MCF 10A (cell line): ENCODE results near the gene ITGA11. TPM values are rescaled to one million over a fixed set of nuclear protein-coding genes. Genes with fewer than 3 reads are reported as not detected.

Experiments used
- BruUV-seq: library from RNA; stranded (reverse); fragments of 400-500 nt; replicated peaks from 2 replicates; lab custom pipeline; 2021; lab: Mats Ljungman, UMichigan
- CTCF ChIA-PET: fragments of 300-600 bp; sonication (Branson Sonifier 250); formaldehyde crosslinking; extraction: SDS; loops from one replicate; lab custom pipeline; 2021; ENCODE audit warnings: antibody characterized with exemption, inconsistent platforms; lab: Yijun Ruan, JAX
- POLR2A ChIA-PET: fragments of 300-600, 350-650 bp; sonication (Branson Sonifier 250); formaldehyde crosslinking; extraction: SDS; loops from one replicate; lab custom pipeline; 2020; ENCODE audit warnings: antibody characterized with exemption, inconsistent platforms; lab: Yijun Ruan, JAX
- DNase-seq: peaks from one replicate; pipeline ENCODE4 v3.0.0-alpha.2; 2018; ENCODE audit not compliant: unreplicated experiment
- H3K27ac Mint-ChIP-seq: one replicate; pipeline ENCODE4 v1.8.0; 2022; ENCODE audit warnings: mild to moderate bottlenecking, low read depth, mixed read lengths; ENCODE audit not compliant: unreplicated experiment
- H3K27me3 Mint-ChIP-seq: one replicate; pipeline ENCODE4 v1.8.0; 2022; ENCODE audit warnings: mixed read lengths; ENCODE audit not compliant: insufficient read depth, unreplicated experiment
- H3K36me3 Mint-ChIP-seq: one replicate; pipeline ENCODE4 v1.8.0; 2022; ENCODE audit warnings: mild to moderate bottlenecking, moderate library complexity, mixed read lengths; ENCODE audit not compliant: insufficient read depth, unreplicated experiment
- H3K4me1 Mint-ChIP-seq: one replicate; pipeline ENCODE4 v1.8.0; 2022; ENCODE audit warnings: mixed read lengths; ENCODE audit not compliant: insufficient read depth, unreplicated experiment
- H3K4me3 Mint-ChIP-seq: one replicate; pipeline ENCODE4 v1.8.0; 2022; ENCODE audit warnings: mild to moderate bottlenecking, moderate library complexity, mixed read lengths; ENCODE audit not compliant: unreplicated experiment
- H3K9me3 Mint-ChIP-seq: one replicate; pipeline ENCODE4 v1.8.0; 2022; ENCODE audit warnings: mixed read lengths; ENCODE audit not compliant: unreplicated experiment
- CTCF ChIP-seq: fragments of 200-600 bp; IDR thresholded peaks from one replicate; pipeline ENCODE4 v1.8.0; 2022; ENCODE audit warnings: antibody characterized with exemption, mild to moderate bottlenecking; ENCODE audit not compliant: unreplicated experiment
- intact Hi-C: fragments of 100-400 bp; cut with micrococcal nuclease; formaldehyde crosslinking; loops from 2 replicates; pipeline ENCODE4 v1.14.1; 2022
- total RNA-seq: library from RNA; stranded (reverse); gene quantifications from 2 replicates; pipeline ENCODE4 v1.2.3, GENCODE V29; 2022

The ITGA11 gene
- total RNA-seq, 1 experiment from 2014 or later, result 0.19 TPM

GRCh38 chr15:68405378-68406250, 26.3 kb downstream of the ITGA11 start:
- ChIA-PET POLR2A (no interaction called here), CTCF (no interaction called here)
- no peaks in the 10 kb centered on the region for H3K36me3 Mint-ChIP-seq
- intact Hi-C loops, result no loop called here
- peaks cover 7% of the 10 kb centered on the region for H3K9me3 Mint-ChIP-seq
- no peak overlapping the region for H3K27ac Mint-ChIP-seq
- no peak for DNase-seq
- H3K4me3 Mint-ChIP-seq, result no peak overlapping the region
- BruUV-seq, result no TSS peak
- no peaks in the 10 kb centered on the region for H3K4me1 Mint-ChIP-seq
- H3K27me3 Mint-ChIP-seq, result no peaks in the 10 kb centered on the region
- no peak for TF ChIP-seq CTCF

GRCh38 chr15:68404056-68404798, 27.7 kb downstream of the ITGA11 start:
- Mint-ChIP-seq H3K27me3 (no peaks in the 10 kb centered on the region), H3K9me3 (peaks cover 7% of the 10 kb centered on the region), H3K4me3 (no peak overlapping the region), H3K4me1 (peaks cover 7% of the 10 kb centered on the region), H3K36me3 (no peaks in the 10 kb centered on the region), H3K27ac (no peak overlapping the region)
- no peak for DNase-seq
- BruUV-seq, result no TSS peak
- CTCF ChIA-PET, result no interaction called here
- intact Hi-C loops, result no loop called here
- TF ChIP-seq CTCF, result no peak
- POLR2A ChIA-PET, result no interaction called here

- ChIA-PET CTCF (no interaction called here), POLR2A (no interaction called here)
- Mint-ChIP-seq H3K27me3 (no peaks in the 10 kb centered on the region), H3K9me3 (peaks cover 7% of the 10 kb centered on the region), H3K4me1 (peaks cover 7% of the 10 kb centered on the region), H3K4me3 (no peak overlapping the region), H3K36me3 (no peaks in the 10 kb centered on the region), H3K27ac (no peak overlapping the region)
- TF ChIP-seq CTCF, result no peak
- BruUV-seq, result no TSS peak
- intact Hi-C loops, result no loop called here
- DNase-seq, result no peak
Measured at GRCh38 chr15:68403161-68403941, 28.6 kb downstream of the ITGA11 start.
